ENCODE data around the gene PPIP5K1.
"Not testable (repeated sequence)": the region's sequence is repeated elsewhere in the genome, so short reads cannot be mapped to it uniquely, and the experiment has no call there.

Gene PPIP5K1

GRCh38 chr15:43592841-43593240 lies 2.8 kb upstream of the PPIP5K1 start:
- H3K9ac ChIP-seq (ENCODE audit: low read length); H3K9me3 ChIP-seq (ENCODE audit: control insufficient read depth, low read length); H3K27me3 ChIP-seq (ENCODE audit: control insufficient read depth, insufficient read depth, low read length); H3K4me3 ChIP-seq (ENCODE audit: low read length); H3K4me1 ChIP-seq (ENCODE audit: control insufficient read depth, insufficient read depth, low read length); H3K36me3 ChIP-seq (ENCODE audit: control insufficient read depth, insufficient read depth, low read length): not testable (repeated sequence)

DNA sequence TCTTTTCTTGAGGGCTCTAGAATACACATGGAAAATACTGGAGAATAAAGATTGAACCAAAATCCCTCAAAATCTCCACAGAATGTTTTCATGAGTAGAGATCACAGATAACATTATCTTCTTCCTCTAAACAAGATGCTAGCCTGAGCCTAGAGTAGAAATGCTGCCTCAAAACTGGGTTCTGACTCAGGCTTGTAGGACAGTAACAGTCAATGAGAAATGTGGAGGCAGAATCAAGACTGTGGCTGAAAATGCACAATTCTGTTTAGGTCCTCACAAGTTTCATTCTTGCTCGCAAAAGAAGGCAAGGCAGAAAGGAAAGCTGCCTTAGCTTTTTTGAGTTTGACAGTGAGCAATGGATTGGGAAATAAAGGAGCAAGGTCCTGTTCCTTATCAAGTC lies 15.4 kb downstream of the PPIP5K1 start:
- not testable (repeated sequence) for H3K27me3 ChIP-seq (ENCODE audit: control insufficient read depth, insufficient read depth, low read length); H3K4me1 ChIP-seq (ENCODE audit: control insufficient read depth, insufficient read depth, low read length); H3K4me3 ChIP-seq (ENCODE audit: low read length); H3K9me3 ChIP-seq (ENCODE audit: control insufficient read depth, low read length); H3K9ac ChIP-seq (ENCODE audit: low read length); H3K36me3 ChIP-seq (ENCODE audit: control insufficient read depth, insufficient read depth, low read length)

DNA sequence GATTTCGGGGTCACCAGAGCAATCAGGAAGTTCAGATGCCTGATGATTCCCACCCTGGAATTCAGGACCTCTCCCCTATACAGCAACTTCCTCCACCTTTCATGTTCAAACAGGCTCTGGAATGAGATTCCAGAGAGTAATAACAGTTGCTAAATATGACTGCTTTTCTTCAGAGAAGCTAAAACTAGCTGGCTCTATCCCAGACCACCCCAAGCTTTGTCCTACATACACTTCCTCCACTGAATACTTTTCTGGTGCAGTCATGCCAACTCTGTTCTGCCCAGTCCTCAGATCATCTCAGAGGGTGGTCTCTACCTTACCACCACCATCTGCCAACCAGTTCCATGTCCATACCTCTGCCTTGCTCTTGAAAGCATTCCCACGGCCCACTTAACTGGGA lies 23.4 kb downstream of the PPIP5K1 start:
- H3K27me3 ChIP-seq (ENCODE audit: control insufficient read depth, insufficient read depth, low read length); H3K9me3 ChIP-seq (ENCODE audit: control insufficient read depth, low read length); H3K9ac ChIP-seq (ENCODE audit: low read length); H3K36me3 ChIP-seq (ENCODE audit: control insufficient read depth, insufficient read depth, low read length); H3K4me3 ChIP-seq (ENCODE audit: low read length); H3K4me1 ChIP-seq (ENCODE audit: control insufficient read depth, insufficient read depth, low read length): not testable (repeated sequence)

DNA sequence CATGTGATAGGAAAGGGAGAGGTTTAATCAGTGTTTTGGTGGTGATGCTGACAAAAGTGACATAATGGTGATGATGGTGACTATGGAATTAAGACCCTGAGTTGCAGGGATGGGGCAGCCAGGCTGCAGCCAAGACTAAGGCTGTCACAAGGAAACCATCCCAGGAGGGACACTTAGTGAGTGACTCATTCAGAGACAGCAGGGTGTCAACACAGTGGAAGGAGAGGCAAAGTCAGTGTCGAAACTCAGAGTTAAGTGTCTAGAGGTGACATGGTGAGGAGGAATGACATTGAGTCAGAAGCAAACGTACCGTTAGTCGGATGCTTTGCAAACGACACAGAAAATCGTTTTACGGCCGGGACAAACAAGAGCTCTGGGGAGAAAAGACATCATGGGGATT lies 26.2 kb downstream of the PPIP5K1 start:
- not testable (repeated sequence) for H3K9ac ChIP-seq (ENCODE audit: low read length); H3K4me3 ChIP-seq (ENCODE audit: low read length); H3K4me1 ChIP-seq (ENCODE audit: control insufficient read depth, insufficient read depth, low read length); H3K27me3 ChIP-seq (ENCODE audit: control insufficient read depth, insufficient read depth, low read length); H3K9me3 ChIP-seq (ENCODE audit: control insufficient read depth, low read length); H3K36me3 ChIP-seq (ENCODE audit: control insufficient read depth, insufficient read depth, low read length)

DNA sequence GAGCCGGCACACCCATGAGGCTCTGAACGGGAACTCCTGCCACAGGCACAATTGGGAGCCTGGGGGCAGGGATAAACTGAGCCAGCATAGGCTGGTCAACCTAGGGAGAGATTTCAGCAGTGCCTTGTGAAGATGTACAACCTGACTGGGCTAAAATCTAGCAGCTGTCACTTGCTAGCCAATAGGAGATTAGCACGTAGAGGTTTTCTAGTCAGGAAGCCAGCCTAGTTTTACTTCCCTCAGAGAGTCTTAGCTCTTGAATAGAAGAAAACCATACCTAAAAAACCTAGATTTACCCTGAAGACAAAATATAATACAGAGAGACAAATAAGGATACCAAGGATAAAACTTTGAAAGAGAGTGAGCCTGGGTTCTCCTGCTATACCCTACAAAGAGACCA lies 27.3 kb downstream of the PPIP5K1 start:
- H3K4me1 ChIP-seq (ENCODE audit: control insufficient read depth, insufficient read depth, low read length); H3K4me3 ChIP-seq (ENCODE audit: low read length); H3K27me3 ChIP-seq (ENCODE audit: control insufficient read depth, insufficient read depth, low read length); H3K9ac ChIP-seq (ENCODE audit: low read length); H3K36me3 ChIP-seq (ENCODE audit: control insufficient read depth, insufficient read depth, low read length); H3K9me3 ChIP-seq (ENCODE audit: control insufficient read depth, low read length): not testable (repeated sequence)

DNA sequence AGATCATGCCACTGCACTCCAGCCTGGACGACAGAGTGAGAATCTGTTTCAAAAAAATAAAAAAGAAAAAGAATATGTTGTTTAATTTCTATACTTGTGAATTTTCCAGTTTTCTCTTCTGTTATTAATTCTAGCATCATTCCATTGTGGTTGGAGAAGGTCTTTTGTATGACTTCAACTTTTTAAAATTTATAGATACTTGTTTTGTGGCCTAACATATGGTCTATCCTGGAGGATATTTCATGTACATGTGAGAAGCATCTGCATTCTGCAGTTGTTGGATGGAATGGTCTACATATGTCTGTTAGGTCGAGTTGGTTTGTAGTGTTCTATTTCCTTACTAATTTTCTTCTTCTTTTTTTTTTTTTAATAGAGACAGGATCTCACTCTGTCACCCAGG lies 37.0 kb downstream of the PPIP5K1 start:
- Histone ChIP-seq H3K4me3 (ENCODE audit: low read length) (no peak overlapping the region), H3K9me3 (ENCODE audit: control insufficient read depth, low read length) (no peaks in the 10 kb centered on the region), H3K9ac (ENCODE audit: low read length) (no peak overlapping the region), H3K36me3 (ENCODE audit: control insufficient read depth, insufficient read depth, low read length) (no peaks in the 10 kb centered on the region), H3K27me3 (ENCODE audit: control insufficient read depth, insufficient read depth, low read length) (no peaks in the 10 kb centered on the region), H3K4me1 (ENCODE audit: control insufficient read depth, insufficient read depth, low read length) (no peaks in the 10 kb centered on the region)

DNA sequence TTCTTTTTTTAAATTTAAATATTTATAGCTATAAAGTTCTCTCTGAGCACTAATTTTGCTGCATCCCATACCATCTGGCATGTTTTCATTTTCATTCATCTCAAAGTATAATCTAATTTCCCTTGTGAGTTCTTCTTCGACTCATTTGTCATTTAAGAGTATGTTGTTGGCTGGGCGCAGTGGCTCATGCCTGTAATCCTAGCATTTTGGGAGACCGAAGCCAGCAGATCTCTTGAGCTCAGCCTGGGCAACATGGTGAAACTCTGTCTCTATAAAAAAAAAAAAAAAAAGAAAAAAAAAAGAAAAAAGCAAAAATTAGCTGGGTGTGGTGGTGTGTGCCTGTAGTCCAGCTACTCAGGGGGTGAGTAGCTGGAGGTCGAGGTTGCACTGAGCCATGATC lies 37.8 kb downstream of the PPIP5K1 start:
- Histone ChIP-seq H3K4me1 (ENCODE audit: control insufficient read depth, insufficient read depth, low read length) (no peaks in the 10 kb centered on the region), H3K4me3 (ENCODE audit: low read length) (no peak overlapping the region), H3K36me3 (ENCODE audit: control insufficient read depth, insufficient read depth, low read length) (no peaks in the 10 kb centered on the region), H3K9me3 (ENCODE audit: control insufficient read depth, low read length) (no peaks in the 10 kb centered on the region), H3K9ac (ENCODE audit: low read length) (no peak overlapping the region), H3K27me3 (ENCODE audit: control insufficient read depth, insufficient read depth, low read length) (no peaks in the 10 kb centered on the region)

DNA sequence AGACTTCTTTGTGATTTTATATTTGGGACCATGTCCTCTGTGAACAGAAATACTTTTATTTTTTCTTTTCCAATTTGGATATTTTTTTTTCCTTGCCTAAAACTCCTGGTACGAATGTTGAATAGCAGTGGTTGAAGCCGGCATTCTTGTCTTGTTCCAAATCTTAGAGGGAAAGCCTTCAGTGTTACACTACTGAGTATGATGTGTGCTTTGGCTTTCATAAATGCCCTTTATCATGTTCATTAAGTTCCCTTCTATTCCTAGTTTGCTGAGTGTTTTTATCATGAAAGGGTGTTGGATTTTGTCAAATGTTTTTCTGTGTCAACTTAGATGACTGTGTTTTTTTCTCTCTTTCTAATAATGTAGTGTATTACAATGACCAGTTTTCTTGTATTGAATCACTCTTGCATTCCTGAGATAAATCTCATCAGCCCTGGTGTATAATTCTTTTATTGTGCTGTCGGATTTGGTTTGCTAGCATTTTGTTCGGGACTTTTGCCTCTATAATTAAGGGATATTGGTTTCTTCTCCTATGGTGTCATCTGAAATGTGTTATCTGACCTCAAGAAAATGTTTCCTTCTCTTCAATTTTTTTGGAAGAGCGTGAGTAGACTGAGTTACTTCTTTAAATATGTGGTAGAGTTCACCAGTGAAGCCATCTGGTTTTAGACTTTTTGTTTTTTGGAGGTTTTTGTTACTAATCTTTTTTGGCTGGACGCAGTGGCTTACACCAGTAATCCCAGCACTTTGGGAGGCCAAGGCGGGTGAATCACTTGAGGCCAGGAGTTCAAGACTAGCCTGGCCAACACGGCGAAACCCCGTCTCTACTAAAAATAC lies 39.3 kb downstream of the PPIP5K1 start:
- Histone ChIP-seq H3K36me3 (ENCODE audit: control insufficient read depth, insufficient read depth, low read length) (no peaks in the 10 kb centered on the region), H3K4me1 (ENCODE audit: control insufficient read depth, insufficient read depth, low read length) (no peaks in the 10 kb centered on the region), H3K9me3 (ENCODE audit: control insufficient read depth, low read length) (no peaks in the 10 kb centered on the region), H3K4me3 (ENCODE audit: low read length) (no peak overlapping the region), H3K9ac (ENCODE audit: low read length) (no peak overlapping the region), H3K27me3 (ENCODE audit: control insufficient read depth, insufficient read depth, low read length) (no peaks in the 10 kb centered on the region)

DNA sequence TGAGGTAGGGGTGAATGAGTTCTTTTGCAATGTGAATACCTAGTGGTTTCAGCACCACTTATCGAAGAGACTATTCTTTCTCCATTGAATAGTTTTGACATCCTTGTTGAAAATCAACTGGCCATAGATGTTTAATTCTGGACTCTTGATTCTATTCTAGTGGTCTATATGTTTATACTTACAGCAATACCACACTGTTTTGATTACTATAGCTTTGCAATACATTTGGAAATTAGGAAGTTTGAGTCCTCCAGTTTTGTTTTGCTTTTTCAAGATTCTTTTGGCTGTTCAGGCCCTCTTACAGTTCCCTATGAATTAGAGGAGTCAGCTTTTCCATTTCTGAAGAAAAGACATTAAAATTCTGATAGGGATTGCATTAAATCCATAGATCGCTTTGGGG lies 42.5 kb downstream of the PPIP5K1 start:
- no peaks in the 10 kb centered on the region for H3K4me1 ChIP-seq (ENCODE audit: control insufficient read depth, insufficient read depth, low read length)
- no peaks in the 10 kb centered on the region for H3K36me3 ChIP-seq (ENCODE audit: control insufficient read depth, insufficient read depth, low read length)
- H3K9ac ChIP-seq (ENCODE audit: low read length), result no peak overlapping the region
- no peak overlapping the region for H3K4me3 ChIP-seq (ENCODE audit: low read length)
- no peaks in the 10 kb centered on the region for H3K9me3 ChIP-seq (ENCODE audit: control insufficient read depth, low read length)
- H3K27me3 ChIP-seq (ENCODE audit: control insufficient read depth, insufficient read depth, low read length), result no peaks in the 10 kb centered on the region

DNA sequence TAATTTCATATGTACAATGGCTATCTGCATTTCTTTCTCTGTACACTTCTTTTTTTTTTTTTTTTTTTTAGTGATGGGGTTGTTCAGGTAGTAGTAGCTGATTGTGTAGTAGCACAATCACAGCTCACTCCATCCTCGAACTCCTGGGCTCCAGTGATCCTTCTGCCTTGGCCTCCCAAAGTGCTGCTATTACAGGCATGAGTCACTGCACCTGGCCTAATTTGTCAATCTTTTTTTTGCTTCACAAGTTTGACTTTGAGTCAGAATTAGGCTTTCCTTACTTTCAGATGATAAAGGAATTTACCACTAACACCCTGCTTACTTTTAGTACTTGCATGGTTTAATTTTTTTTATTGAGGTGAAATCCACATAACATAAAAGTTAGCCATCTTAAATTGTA lies 44.6 kb downstream of the PPIP5K1 start:
- H3K36me3 ChIP-seq (ENCODE audit: control insufficient read depth, insufficient read depth, low read length), result no peaks in the 10 kb centered on the region
- no peaks in the 10 kb centered on the region for H3K4me1 ChIP-seq (ENCODE audit: control insufficient read depth, insufficient read depth, low read length)
- no peaks in the 10 kb centered on the region for H3K27me3 ChIP-seq (ENCODE audit: control insufficient read depth, insufficient read depth, low read length)
- H3K9ac ChIP-seq (ENCODE audit: low read length), result no peak overlapping the region
- H3K9me3 ChIP-seq (ENCODE audit: control insufficient read depth, low read length), result no peaks in the 10 kb centered on the region
- H3K4me3 ChIP-seq (ENCODE audit: low read length), result no peak overlapping the region

DNA sequence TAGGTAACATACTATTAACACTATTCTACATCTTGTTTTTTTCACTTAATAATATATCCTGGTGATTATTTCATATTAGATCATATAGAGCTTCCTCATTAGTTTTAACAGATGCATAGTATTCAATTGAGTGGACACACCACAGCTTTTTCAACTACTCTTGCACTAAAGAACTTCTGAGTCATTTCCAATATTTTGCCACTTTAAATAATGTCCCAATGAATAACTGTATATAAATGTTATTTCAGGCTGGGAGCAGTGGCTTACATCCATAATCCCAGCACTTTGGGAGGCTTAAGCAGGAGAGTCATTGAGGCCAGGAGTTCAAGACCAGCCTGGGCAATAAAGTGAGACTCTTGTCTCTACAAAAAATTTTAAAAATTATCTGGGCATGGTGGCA lies 45.7 kb downstream of the PPIP5K1 start:
- Histone ChIP-seq H3K27me3 (ENCODE audit: control insufficient read depth, insufficient read depth, low read length) (no peaks in the 10 kb centered on the region), H3K9ac (ENCODE audit: low read length) (no peak overlapping the region), H3K9me3 (ENCODE audit: control insufficient read depth, low read length) (no peaks in the 10 kb centered on the region), H3K36me3 (ENCODE audit: control insufficient read depth, insufficient read depth, low read length) (no peaks in the 10 kb centered on the region), H3K4me1 (ENCODE audit: control insufficient read depth, insufficient read depth, low read length) (no peaks in the 10 kb centered on the region), H3K4me3 (ENCODE audit: low read length) (no peak overlapping the region)

GRCh38 chr15:43541785-43542184 lies 48.2 kb downstream of the PPIP5K1 start:
- H3K9ac ChIP-seq (ENCODE audit: low read length), result no peak overlapping the region
- H3K9me3 ChIP-seq (ENCODE audit: control insufficient read depth, low read length), result no peaks in the 10 kb centered on the region
- H3K4me1 ChIP-seq (ENCODE audit: control insufficient read depth, insufficient read depth, low read length), result no peaks in the 10 kb centered on the region
- no peak overlapping the region for H3K4me3 ChIP-seq (ENCODE audit: low read length)
- no peaks in the 10 kb centered on the region for H3K27me3 ChIP-seq (ENCODE audit: control insufficient read depth, insufficient read depth, low read length)
- H3K36me3 ChIP-seq (ENCODE audit: control insufficient read depth, insufficient read depth, low read length), result no peaks in the 10 kb centered on the region

DNA sequence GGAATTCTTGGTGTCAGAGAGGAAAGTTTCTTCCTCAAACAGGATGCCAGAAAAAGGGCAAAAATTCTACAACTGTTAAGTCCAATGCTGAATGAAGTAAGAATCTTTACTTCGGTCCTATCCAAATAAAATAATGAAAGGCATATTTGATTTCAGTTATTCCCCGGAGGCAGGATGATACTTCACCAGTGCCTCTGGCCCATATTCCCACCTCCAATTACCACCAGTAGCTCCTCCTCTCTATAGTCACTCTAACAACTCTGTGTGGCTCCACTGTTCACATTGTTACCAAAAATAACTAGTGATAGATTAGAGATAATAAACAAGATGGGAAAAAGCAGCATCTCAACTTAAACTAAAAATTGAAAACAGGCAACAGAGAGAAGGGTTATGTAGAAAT lies 51.9 kb downstream of the PPIP5K1 start:
- no peaks in the 10 kb centered on the region for H3K4me1 ChIP-seq (ENCODE audit: control insufficient read depth, insufficient read depth, low read length)
- no peaks in the 10 kb centered on the region for H3K9me3 ChIP-seq (ENCODE audit: control insufficient read depth, low read length)
- no peak overlapping the region for H3K9ac ChIP-seq (ENCODE audit: low read length)
- no peaks in the 10 kb centered on the region for H3K27me3 ChIP-seq (ENCODE audit: control insufficient read depth, insufficient read depth, low read length)
- no peak overlapping the region for H3K4me3 ChIP-seq (ENCODE audit: low read length)
- peaks cover 8% of the 10 kb centered on the region for H3K36me3 ChIP-seq (ENCODE audit: control insufficient read depth, insufficient read depth, low read length)

All from mucosa of stomach (tissue), 1 donor.